A549 (cell line): ENCODE data around the gene SDE2. TPM values are rescaled to one million over a fixed set of nuclear protein-coding genes. Genes with fewer than 3 reads are reported as not detected.
A peak's percentile ranks its signal among the peaks of the same experiment; 100 is the strongest.

Experiments used
- ATAC-seq, 2 experiments: fragments of 200-7000 bp in 1 of 2; fragments of >200 bp in 1 of 2; cut with Nextera tagmentation in 1 of 2; cut with Tn5 transposase in 1 of 2; 3 replicates each; pipeline versions ENCODE4 v1.8.0 to v1.9.1; 2018 to 2020; ENCODE audit warnings: mild to moderate bottlenecking in 1 of 2, moderate library complexity in 1 of 2
- CTCF ChIA-PET: fragments of 300-600 bp; sonication (Branson Sonifier 250); formaldehyde crosslinking; extraction: SDS; loops from one replicate; lab custom pipeline; 2021; ENCODE audit warnings: antibody characterized with exemption, inconsistent platforms; lab: Yijun Ruan, JAX
- POLR2A ChIA-PET: fragments of 350-600 bp; formaldehyde crosslinking; extraction: SDS; loops from one replicate; lab custom pipeline; 2021; ENCODE audit warnings: antibody characterized with exemption, inconsistent platforms; lab: Yijun Ruan, JAX
- DNase-seq, 2 experiments: peaks; one replicate each; pipeline versions ENCODE4 v3.0.0 to v3.0.0-alpha.2; 2011 to 2016; ENCODE audit warnings: low read depth in 1 of 2, low spot score in 1 of 2
- FAIRE-seq: peaks from 2 replicates; lab custom pipeline; 2011; peaks lifted over from hg19 to GRCh38; lab: Jason Lieb, UNC
- H3K27ac ChIP-seq, 2 experiments: fragments of >200 bp; sonication (Bioruptor Twin); formaldehyde crosslinking; 3 replicates each; pipeline ENCODE4 v1.5.1; 2016 to 2017
- H3K4me1 ChIP-seq: fragments of >200 bp; sonication (Bioruptor Twin); formaldehyde crosslinking; 3 replicates; pipeline ENCODE4 v1.6.1; 2016
- H3K4me2 ChIP-seq: fragments of >200 bp; sonication (Bioruptor Twin); formaldehyde crosslinking; 3 replicates; pipeline ENCODE4 v1.6.1; 2016
- H3K4me3 ChIP-seq: fragments of >200 bp; sonication (Bioruptor Twin); formaldehyde crosslinking; 3 replicates; pipeline ENCODE4 v1.5.1; 2016
- H3K9me3 ChIP-seq: fragments of >200 bp; sonication (Bioruptor Twin); formaldehyde crosslinking; 3 replicates; pipeline ENCODE4 v1.6.1; 2016
- BHLHE40 ChIP-seq: IDR thresholded peaks from 2 replicates; pipeline ENCODE4 v1.6.1; 2012; ENCODE audit warnings: low read depth, low read length, inconsistent platforms
- CBX8 ChIP-seq: fragments of 200-600 bp; sonication (generic); IDR thresholded peaks from 2 replicates; pipeline ENCODE4 v1.6.1; 2016
- CHD4 ChIP-seq: fragments of 200-600 bp; sonication (generic); IDR thresholded peaks from 2 replicates; pipeline ENCODE4 v1.6.1; 2016; ENCODE audit warnings: antibody characterized with exemption, mild to moderate bottlenecking, borderline replicate concordance
- ELK1 ChIP-seq: fragments of 150-350 bp; IDR thresholded peaks from 2 replicates; pipeline ENCODE4 v1.6.1; 2014; ENCODE audit warnings: low read depth, mild to moderate bottlenecking, low read length
- EP300 ChIP-seq, 2 experiments: fragments of >200 bp; sonication (Bioruptor Twin); formaldehyde crosslinking; IDR thresholded peaks; 2 replicates in 1 of 2; 3 replicates in 1 of 2; pipeline ENCODE4 v1.6.1; 2016 to 2017
- FOXS1 ChIP-seq: fragments of 250-450 bp; sonication (Bioruptor Pico); IDR thresholded peaks from 2 replicates; pipeline ENCODE4 v1.5.0; 2020; ENCODE audit warnings: mild to moderate bottlenecking, moderate library complexity
- HOXB13 ChIP-seq: fragments of 250-450 bp; sonication (Bioruptor Pico); IDR thresholded peaks from 2 replicates; pipeline ENCODE4 v1.5.0; 2020; ENCODE audit warnings: low read depth, mild to moderate bottlenecking, moderate library complexity
- HOXB5 ChIP-seq: fragments of 250-450 bp; sonication (Bioruptor Pico); IDR thresholded peaks from 2 replicates; pipeline ENCODE4 v1.5.0; 2020; ENCODE audit warnings: mild to moderate bottlenecking, moderate library complexity
- MAFK ChIP-seq: fragments of 450-650 bp; IDR thresholded peaks from 2 replicates; pipeline ENCODE4 v1.6.1; 2014; ENCODE audit not compliant: partially characterized antibody
- NPAS2 ChIP-seq: fragments of 250-450 bp; sonication (Bioruptor Pico); IDR thresholded peaks from 2 replicates; pipeline ENCODE4 v1.8.0; 2022; ENCODE audit warnings: mild to moderate bottlenecking, moderate library complexity, borderline replicate concordance
- RNF2 ChIP-seq: fragments of 200-600 bp; sonication (generic); IDR thresholded peaks from 2 replicates; pipeline ENCODE4 v1.6.1; 2016; ENCODE audit warnings: low read depth, mild to moderate bottlenecking, antibody characterized with exemption, moderate library complexity, borderline replicate concordance
- TP53 ChIP-seq: fragments of 250-450 bp; sonication (Bioruptor Pico); IDR thresholded peaks from 2 replicates; pipeline ENCODE4 v1.5.0; 2021; ENCODE audit warnings: mild to moderate bottlenecking, moderate library complexity
- ZNF302 ChIP-seq: fragments of 250-450 bp; sonication (Bioruptor Pico); IDR thresholded peaks from 2 replicates; pipeline ENCODE4 v1.9.0; 2021; ENCODE audit warnings: inconsistent platforms, mild to moderate bottlenecking, moderate library complexity
- WGBS: methylation state at CpG from one replicate; pipeline ENCODE4 v1.1.6; 2017; ENCODE audit errors: missing lambda C conversion rate; 5-methylcytosine and 5-hydroxymethylcytosine counted together
- polyA plus RNA-seq, 4 experiments: library from polyadenylated mRNA; depleted of rRNA in 3 of 4; stranded (reverse); fragments of >200 nt; fragmentation: RNase III in 1 of 4; extraction: RNeasy Plus Mini Kit Qiagen cat#74134 plus additional on column Dnase treatment in 1 of 4; gene quantifications; 2 replicates in 3 of 4; 3 replicates in 1 of 4; pipeline ENCODE4 v1.2.3, GENCODE V29; 2011 to 2017
- TF ChIP-seq, protein P1 (sequence below): IDR thresholded peaks from 2 replicates; pipeline ENCODE4 v1.6.1; 2012; ENCODE audit warnings: low read depth, borderline replicate concordance
- TF ChIP-seq, protein P2 (sequence below): fragments of 450-650 bp; IDR thresholded peaks from 2 replicates; pipeline ENCODE4 v1.6.1; 2014; ENCODE audit warnings: antibody characterized with exemption
- TF ChIP-seq, protein P3 (sequence below): fragments of 250-450 bp; sonication (Bioruptor Pico); IDR thresholded peaks from 2 replicates; pipeline ENCODE4 v1.5.0; 2020; ENCODE audit warnings: low read depth, mild to moderate bottlenecking, moderate library complexity
- TF ChIP-seq, protein P4 (sequence below): fragments of 250-450 bp; sonication (Bioruptor Pico); IDR thresholded peaks from 2 replicates; pipeline ENCODE4 v1.5.0; 2021; ENCODE audit warnings: mild to moderate bottlenecking, moderate library complexity, borderline replicate concordance

The SDE2 gene
- polyA plus RNA-seq, 2 of the 4 experiments (the other 2 are of a cell fraction), result 9.2 to 24.8 TPM

DNA sequence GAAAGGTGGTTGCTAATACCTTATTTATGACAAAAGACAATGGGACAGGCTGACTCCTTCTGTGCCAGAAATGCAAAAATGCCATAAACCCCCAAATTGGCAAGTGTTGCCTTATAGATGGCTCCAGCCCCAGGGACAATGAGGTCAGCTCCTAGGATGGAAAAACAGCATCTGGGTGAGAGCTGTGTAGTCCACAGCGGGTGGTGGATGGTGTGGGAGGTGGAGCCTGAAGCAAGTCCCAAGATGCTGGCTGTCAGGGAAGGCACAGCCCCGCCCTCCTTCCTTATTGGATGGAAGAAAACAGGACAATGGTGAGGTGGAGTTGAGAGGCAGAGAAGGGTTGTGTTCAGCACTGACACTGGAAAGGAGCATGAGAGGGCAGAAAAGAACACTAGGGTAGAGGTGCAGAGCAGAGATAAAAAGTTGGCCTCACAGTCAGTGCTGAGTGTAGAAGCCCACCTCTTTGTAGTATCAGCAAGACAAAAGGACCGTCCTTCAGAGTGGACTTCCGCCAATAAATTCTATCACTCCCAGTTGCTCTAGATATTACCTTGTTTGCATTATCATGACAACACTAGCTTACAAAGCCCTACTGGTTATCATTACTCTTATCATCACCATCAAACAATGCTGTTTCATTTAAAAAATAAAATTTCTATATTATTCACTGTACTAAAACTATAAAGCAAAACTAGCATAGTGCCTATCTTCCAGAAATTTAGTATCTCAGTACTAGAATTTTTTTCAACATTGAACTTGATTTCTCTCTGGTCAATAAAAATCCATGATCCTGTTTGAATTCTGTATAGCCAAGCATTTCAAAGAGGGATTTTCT is 3.7 kb upstream of the SDE2 start:
- H3K4me2 ChIP-seq, result no peak overlapping the region
- ChIA-PET POLR2A (no interaction called here), CTCF (interaction anchor here (1.6 to 1.8 kb wide), 2 partner anchors 11 to 15 kb away, joined by 6 to 7 read pairs; no protein-coding TSS in a partner anchor)
- DNase-seq (peak; percentile 25 to 60), ATAC-seq (peak in 1 of 2 experiments; percentile 46; a peak in 3 of 6 replicates), FAIRE-seq (no peak)
- WGBS, result 72% methylated on average over 4 of the region's 4 CpGs
- no peak for TF ChIP-seq FOXS1 (CRISPR knock-in tag)
- TF ChIP-seq MAFK, result no peak
- no peak for TF ChIP-seq HOXB13 (CRISPR knock-in tag)
- TF ChIP-seq CHD4, result no peak
- TF ChIP-seq, protein P1, sequence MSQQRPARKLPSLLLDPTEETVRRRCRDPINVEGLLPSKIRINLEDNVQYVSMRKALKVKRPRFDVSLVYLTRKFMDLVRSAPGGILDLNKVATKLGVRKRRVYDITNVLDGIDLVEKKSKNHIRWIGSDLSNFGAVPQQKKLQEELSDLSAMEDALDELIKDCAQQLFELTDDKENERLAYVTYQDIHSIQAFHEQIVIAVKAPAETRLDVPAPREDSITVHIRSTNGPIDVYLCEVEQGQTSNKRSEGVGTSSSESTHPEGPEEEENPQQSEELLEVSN, result no peak
- no peak for TF ChIP-seq BHLHE40
- TF ChIP-seq EP300 (IDR thresholded peaks at IDR 0.05), result no peak
- TF ChIP-seq NPAS2 (CRISPR knock-in tag), result no peak
- TF ChIP-seq, protein P2, sequence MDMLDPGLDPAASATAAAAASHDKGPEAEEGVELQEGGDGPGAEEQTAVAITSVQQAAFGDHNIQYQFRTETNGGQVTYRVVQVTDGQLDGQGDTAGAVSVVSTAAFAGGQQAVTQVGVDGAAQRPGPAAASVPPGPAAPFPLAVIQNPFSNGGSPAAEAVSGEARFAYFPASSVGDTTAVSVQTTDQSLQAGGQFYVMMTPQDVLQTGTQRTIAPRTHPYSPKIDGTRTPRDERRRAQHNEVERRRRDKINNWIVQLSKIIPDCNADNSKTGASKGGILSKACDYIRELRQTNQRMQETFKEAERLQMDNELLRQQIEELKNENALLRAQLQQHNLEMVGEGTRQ, result no peak
- no peak for TF ChIP-seq ZNF302 (CRISPR knock-in tag)
- TF ChIP-seq, protein P3, sequence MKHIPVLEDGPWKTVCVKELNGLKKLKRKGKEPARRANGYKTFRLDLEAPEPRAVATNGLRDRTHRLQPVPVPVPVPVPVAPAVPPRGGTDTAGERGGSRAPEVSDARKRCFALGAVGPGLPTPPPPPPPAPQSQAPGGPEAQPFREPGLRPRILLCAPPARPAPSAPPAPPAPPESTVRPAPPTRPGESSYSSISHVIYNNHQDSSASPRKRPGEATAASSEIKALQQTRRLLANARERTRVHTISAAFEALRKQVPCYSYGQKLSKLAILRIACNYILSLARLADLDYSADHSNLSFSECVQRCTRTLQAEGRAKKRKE (CRISPR knock-in tag), result no peak
- TF ChIP-seq, protein P4, sequence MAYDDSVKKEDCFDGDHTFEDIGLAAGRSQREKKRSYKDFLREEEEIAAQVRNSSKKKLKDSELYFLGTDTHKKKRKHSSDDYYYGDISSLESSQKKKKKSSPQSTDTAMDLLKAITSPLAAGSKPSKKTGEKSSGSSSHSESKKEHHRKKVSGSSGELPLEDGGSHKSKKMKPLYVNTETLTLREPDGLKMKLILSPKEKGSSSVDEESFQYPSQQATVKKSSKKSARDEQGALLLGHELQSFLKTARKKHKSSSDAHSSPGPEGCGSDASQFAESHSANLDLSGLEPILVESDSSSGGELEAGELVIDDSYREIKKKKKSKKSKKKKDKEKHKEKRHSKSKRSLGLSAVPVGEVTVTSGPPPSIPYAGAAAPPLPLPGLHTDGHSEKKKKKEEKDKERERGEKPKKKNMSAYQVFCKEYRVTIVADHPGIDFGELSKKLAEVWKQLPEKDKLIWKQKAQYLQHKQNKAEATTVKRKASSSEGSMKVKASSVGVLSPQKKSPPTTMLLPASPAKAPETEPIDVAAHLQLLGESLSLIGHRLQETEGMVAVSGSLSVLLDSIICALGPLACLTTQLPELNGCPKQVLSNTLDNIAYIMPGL (CRISPR knock-in tag), result no peak
- TF ChIP-seq RNF2, result no peak
- TF ChIP-seq ELK1, result no peak
- no peak overlapping the region for H3K4me3 ChIP-seq
- H3K9me3 ChIP-seq, result no peaks in the 10 kb centered on the region
- H3K27ac ChIP-seq, result no peak overlapping the region
- peaks cover 15% of the 10 kb centered on the region; the same call in 2 of the 3 replicates for H3K4me1 ChIP-seq

GRCh38 chr1:226001963-226002666 is 3.0 kb upstream of the SDE2 start:
- WGBS, result 75% methylated on average over 9 of the region's 9 CpGs
- no peak for FAIRE-seq
- H3K4me3 ChIP-seq, result no peak overlapping the region
- TF ChIP-seq TP53 (no peak), CBX8 (no peak), HOXB5 (CRISPR knock-in tag) (no peak)
- TF ChIP-seq, all 56 proteins: peak for 0
- Histone ChIP-seq H3K27ac (no peak overlapping the region), H3K9me3 (no peaks in the 10 kb centered on the region), H3K4me2 (peak overlapping the region; percentile 0; the same call in 1 of the 3 replicates), H3K4me1 (peaks cover 23% of the 10 kb centered on the region; the same call in 2 of the 3 replicates)
- ATAC-seq, result no peak
- ChIA-PET POLR2A (interaction anchor here (1.0 kb wide), 1 partner anchor 59 kb away, joined by 3 read pairs; no protein-coding TSS in a partner anchor), CTCF (no interaction called here)
- DNase-seq, result peak in 1 of 2 experiments; percentile 17
